Measurements from ENCODE around the gene MSTN.

- TF ChIP-seq CTCF (IDR thresholded peaks at IDR 0.05) (no peak), POLR2A (IDR thresholded peaks at IDR 0.05) (no peak), POLR2AphosphoS5 (IDR thresholded peaks at IDR 0.05) (no peak)
These were observed 40.6 kb upstream of the MSTN start for GRCh38 chr2:190103144-190103543.

Data from prostate gland (tissue), 2 donors.